NCI-H526 (cell line): ENCODE measurements around the gene SLAMF6.
"Not testable (repeated sequence)": the region's sequence is repeated elsewhere in the genome, so short reads cannot be mapped to it uniquely, and the experiment has no call there.

Source experiments
- DNase-seq, 2 experiments: peaks; one replicate each; lab custom pipeline; 2025; lab: John Stamatoyannopoulos, UW

SLAMF6 gene

GRCh38 chr1:160504651-160505050, 18.4 kb downstream of the SLAMF6 start:
- DNase-seq, result no peak

GRCh38 chr1:160503087-160503486, 20.0 kb downstream of the SLAMF6 start:
- no peak for DNase-seq

GRCh38 chr1:160500321-160500990, 22.6 kb downstream of the SLAMF6 start:
- DNase-seq, result no peak

- DNase-seq, result no peak
Measured at GRCh38 chr1:160499631-160500030, 23.4 kb downstream of the SLAMF6 start.

- not testable (repeated sequence) for DNase-seq
Measured at GRCh38 chr1:160498301-160499065, 24.6 kb downstream of the SLAMF6 start.

GRCh38 chr1:160496334-160496733, 26.7 kb downstream of the SLAMF6 start:
- DNase-seq, result no peak

GRCh38 chr1:160494620-160495019, 28.4 kb downstream of the SLAMF6 start:
- DNase-seq, result peak in 1 of 2 experiments; percentile 43

GRCh38 chr1:160492617-160493016, 30.4 kb downstream of the SLAMF6 start:
- no peak for DNase-seq

GRCh38 chr1:160491981-160492380, 31.1 kb downstream of the SLAMF6 start:
- no peak for DNase-seq

GRCh38 chr1:160491017-160491416, 32.0 kb downstream of the SLAMF6 start:
- no peak for DNase-seq

GRCh38 chr1:160489513-160490261, 33.4 kb downstream of the SLAMF6 start:
- DNase-seq, result no peak

GRCh38 chr1:160488347-160489058, 34.6 kb downstream of the SLAMF6 start:
- no peak for DNase-seq

- DNase-seq, result peak in 1 of 2 experiments; percentile 51
Measured at GRCh38 chr1:160486453-160486852, 36.6 kb downstream of the SLAMF6 start.

- DNase-seq, result no peak
Measured at GRCh38 chr1:160483505-160484185, 39.4 kb downstream of the SLAMF6 start.

- DNase-seq, result no peak
Measured at GRCh38 chr1:160481979-160482596, 41.0 kb downstream of the SLAMF6 start.

GRCh38 chr1:160480781-160481180, 42.3 kb downstream of the SLAMF6 start:
- not testable (repeated sequence) for DNase-seq

GRCh38 chr1:160479091-160479490, 44.0 kb downstream of the SLAMF6 start:
- not testable (repeated sequence) for DNase-seq

GRCh38 chr1:160474392-160475242, 48.4 kb downstream of the SLAMF6 start:
- DNase-seq, result no peak

- DNase-seq, result no peak
Measured at GRCh38 chr1:160472112-160472511, 50.9 kb downstream of the SLAMF6 start.

GRCh38 chr1:160471253-160471652, 51.8 kb downstream of the SLAMF6 start:
- no peak for DNase-seq
